ENCODE data around the gene SLC4A11.
A peak's percentile ranks its signal among the peaks of the same experiment; 100 is the strongest.

SLC4A11 gene

GRCh38 chr20:3203315-3204123 is 35.5 kb downstream of the SLC4A11 start:
- no peak for DNase-seq
- no peaks in the 10 kb centered on the region for H3K4me1 ChIP-seq
- H3K27me3 ChIP-seq: no peaks in the 10 kb centered on the region
- H3K36me3 ChIP-seq: peaks cover 20% of the 10 kb centered on the region
- H3K9me3 ChIP-seq: no peaks in the 10 kb centered on the region
- no peak for TF ChIP-seq CTCF (IDR thresholded peaks at IDR 0.05; ENCODE audit: low read depth, low read length)
- H3K4me3 ChIP-seq (ENCODE audit: low read depth, low read length): peak overlapping the region; percentile 74

GRCh38 chr20:3202965-3203314 is 36.0 kb downstream of the SLC4A11 start:
- Histone ChIP-seq H3K27me3 (no peaks in the 10 kb centered on the region), H3K36me3 (peaks cover 20% of the 10 kb centered on the region), H3K9me3 (no peaks in the 10 kb centered on the region), H3K4me1 (no peaks in the 10 kb centered on the region), H3K4me3 (ENCODE audit: low read depth, low read length) (peak overlapping the region; percentile 74; the same call in 1 of the 2 replicates)
- no peak for TF ChIP-seq CTCF (IDR thresholded peaks at IDR 0.05; ENCODE audit: low read depth, low read length)
- DNase-seq: no peak

- Histone ChIP-seq H3K4me1 (no peaks in the 10 kb centered on the region), H3K36me3 (peaks cover 27% of the 10 kb centered on the region), H3K9me3 (no peaks in the 10 kb centered on the region), H3K4me3 (ENCODE audit: low read depth, low read length) (no peak overlapping the region), H3K27me3 (no peaks in the 10 kb centered on the region)
- DNase-seq: no peak
- no peak for TF ChIP-seq CTCF (IDR thresholded peaks at IDR 0.05; ENCODE audit: low read depth, low read length)
Measured at GRCh38 chr20:3199976-3200755, 38.8 kb downstream of the SLC4A11 start.

GRCh38 chr20:3199206-3199605 is 39.8 kb downstream of the SLC4A11 start:
- Histone ChIP-seq H3K9me3 (no peaks in the 10 kb centered on the region), H3K27me3 (no peaks in the 10 kb centered on the region), H3K4me1 (no peaks in the 10 kb centered on the region), H3K4me3 (ENCODE audit: low read depth, low read length) (no peak overlapping the region), H3K36me3 (peaks cover 33% of the 10 kb centered on the region)
- no peak for DNase-seq
- no peak for TF ChIP-seq CTCF (IDR thresholded peaks at IDR 0.05; ENCODE audit: low read depth, low read length)

- DNase-seq: no peak
- Histone ChIP-seq H3K36me3 (peaks cover 37% of the 10 kb centered on the region), H3K9me3 (no peaks in the 10 kb centered on the region), H3K4me3 (ENCODE audit: low read depth, low read length) (no peak overlapping the region), H3K27me3 (no peaks in the 10 kb centered on the region), H3K4me1 (no peaks in the 10 kb centered on the region)
- no peak for TF ChIP-seq CTCF (IDR thresholded peaks at IDR 0.05; ENCODE audit: low read depth, low read length)
Measured at GRCh38 chr20:3195590-3196237, 43.3 kb downstream of the SLC4A11 start.

Data from BE2C (cell line).